GM18873 (cell line): ENCODE measurements around the gene MTFR1L.

ENCODE experiments used
- ATAC-seq: cut with Tn5 transposase; IDR thresholded peaks from one replicate; pipeline ENCODE4 v1.9.1; 2021; ENCODE audit warnings: mild to moderate bottlenecking, moderate library complexity, moderate number of reproducible peaks; ENCODE audit not compliant: unreplicated experiment, low FRiP score

The MTFR1L gene

GRCh38 chr1:25806418-25806817, 13.3 kb upstream of the MTFR1L start:
- no peak for ATAC-seq

GRCh38 chr1:25807480-25808390, 12.0 kb upstream of the MTFR1L start:
- no peak for ATAC-seq

- no peak for ATAC-seq
These were observed 11.1 kb upstream of the MTFR1L start for GRCh38 chr1:25808481-25809244.

DNA sequence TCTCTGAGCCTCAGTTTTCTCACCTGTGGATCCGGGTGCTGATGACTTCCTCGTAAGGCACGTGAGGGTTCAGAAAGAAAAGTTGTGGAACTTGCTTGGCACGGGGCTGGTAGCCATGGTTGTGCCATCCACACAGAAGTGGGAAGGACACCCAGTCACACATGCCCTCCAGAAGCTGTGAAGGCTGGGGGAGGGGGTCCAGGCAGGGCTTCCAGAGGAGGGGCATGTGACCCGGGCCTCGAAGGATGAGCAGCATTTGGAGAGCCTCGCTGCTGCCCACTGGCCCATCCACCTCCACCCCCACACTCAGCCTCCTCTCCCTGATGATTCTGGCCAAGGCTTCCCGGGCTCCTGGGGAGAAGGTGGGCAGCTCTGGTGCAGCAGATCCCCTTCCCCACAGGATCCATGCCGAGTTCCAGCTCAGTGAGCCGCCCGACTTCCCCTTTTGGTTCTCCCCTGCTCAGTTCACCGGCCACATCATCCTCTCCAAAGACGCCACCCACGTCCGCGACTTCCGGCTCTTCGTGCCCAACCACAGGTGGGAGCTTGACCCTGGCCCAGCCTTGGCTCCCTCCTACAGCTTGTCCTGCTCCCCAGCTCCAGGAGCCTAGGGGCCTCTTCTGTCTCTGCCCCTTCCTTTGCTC, 10.3 kb upstream of the MTFR1L start:
- no peak for ATAC-seq

DNA sequence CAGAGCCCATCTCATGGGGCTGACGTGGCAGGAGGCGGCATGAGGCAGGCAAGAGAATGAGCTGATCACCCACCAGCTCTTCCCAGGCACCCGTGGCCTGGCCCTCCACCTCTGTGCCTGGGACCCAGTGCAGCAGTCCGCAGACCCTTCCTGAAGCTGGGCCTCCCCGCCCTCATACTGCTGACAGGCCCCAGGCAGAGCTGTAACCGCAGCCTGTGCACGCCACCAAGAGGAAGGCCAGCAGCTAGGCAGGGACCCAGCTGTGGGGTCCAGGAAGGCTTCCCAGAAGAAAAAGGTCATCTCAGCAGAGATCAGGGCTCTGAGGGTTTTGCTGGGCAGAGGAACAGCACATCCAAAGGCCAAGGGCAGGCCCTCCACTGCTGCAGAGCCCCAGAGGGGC, 9.8 kb upstream of the MTFR1L start:
- no peak for ATAC-seq

GRCh38 chr1:25810341-25811299, 9.1 kb upstream of the MTFR1L start:
- ATAC-seq: no peak

DNA sequence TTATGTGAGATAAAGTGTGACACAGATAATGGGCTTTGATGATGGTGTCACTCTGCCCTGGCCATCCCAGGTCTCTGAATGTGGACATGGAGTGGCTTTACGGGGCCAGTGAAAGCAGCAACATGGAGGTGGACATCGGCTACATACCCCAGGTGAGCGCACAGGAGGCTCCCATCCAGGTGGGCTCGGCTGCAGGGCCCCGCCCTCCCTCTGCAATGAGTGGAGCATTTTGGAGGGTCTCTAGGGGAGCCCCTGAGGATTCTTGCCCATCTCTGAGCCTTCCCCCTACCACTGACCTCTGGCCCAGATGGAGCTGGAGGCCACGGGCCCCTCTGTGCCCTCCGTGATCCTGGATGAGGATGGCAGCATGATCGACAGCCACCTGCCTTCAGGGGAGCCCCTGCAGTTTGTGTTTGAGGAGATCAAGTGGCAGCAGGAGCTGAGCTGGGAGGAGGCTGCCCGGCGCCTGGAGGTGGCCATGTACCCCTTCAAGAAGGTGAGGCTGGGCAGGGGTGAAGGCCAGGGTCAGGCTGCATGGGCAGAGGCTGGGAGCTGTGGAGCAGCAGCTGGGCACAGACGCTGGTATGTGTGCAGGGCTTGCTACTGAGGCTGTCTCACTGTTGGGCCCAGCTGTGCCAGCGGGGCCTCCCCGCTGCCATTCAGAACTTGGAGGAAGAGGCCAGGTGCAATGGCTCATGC, 8.2 kb upstream of the MTFR1L start:
- no peak for ATAC-seq

- no peak for ATAC-seq
These were observed 6.6 kb upstream of the MTFR1L start for GRCh38 chr1:25813071-25813733.

GRCh38 chr1:25813734-25814471, 5.9 kb upstream of the MTFR1L start:
- ATAC-seq: no peak

GRCh38 chr1:25814549-25815087, 5.1 kb upstream of the MTFR1L start:
- ATAC-seq: no peak

DNA sequence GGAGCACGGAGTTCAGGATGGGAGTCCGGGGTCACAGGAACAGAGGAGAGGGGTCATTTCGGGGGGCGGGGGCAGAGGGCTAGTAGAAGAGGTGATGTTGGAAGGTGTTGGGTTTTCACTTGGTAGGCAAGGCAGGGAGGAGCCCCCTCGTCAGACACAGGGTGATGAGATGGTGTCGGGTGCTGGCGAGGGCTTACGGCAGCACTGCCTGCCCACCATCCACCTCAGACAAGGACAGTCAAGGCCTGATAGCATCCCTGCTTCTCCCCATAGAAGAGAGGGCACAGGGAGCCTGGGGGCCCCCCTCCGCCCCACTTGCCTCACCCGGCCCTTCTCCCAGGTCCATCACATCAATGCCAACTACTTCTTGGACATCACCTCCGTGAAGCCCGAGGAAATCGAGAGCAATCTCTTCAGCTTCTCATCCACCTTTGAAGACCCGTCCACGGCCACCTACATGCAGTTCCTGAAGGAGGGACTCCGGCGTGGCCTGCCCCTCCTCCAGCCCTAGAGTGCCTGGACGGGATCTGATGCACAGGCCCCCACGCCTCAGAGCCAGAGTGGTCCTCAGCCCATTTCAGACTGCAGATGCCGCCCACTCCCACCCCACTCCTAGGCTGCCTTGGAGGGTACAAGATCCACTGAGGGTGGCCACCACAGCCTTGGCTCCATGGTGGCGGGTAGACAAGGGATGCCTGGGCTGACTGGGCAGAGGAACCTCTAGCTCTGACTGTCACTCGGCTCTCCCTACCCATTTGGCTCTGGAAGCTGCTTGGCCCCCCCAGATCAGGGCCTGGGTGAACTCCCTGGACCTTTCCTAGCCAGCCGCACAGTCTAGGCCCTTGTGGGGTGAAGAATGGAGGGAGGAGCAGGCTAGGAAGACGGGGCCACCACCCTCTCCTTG, 4.3 kb upstream of the MTFR1L start:
- no peak for ATAC-seq

- ATAC-seq: no peak
These were observed 3.5 kb upstream of the MTFR1L start for GRCh38 chr1:25816112-25816718.

DNA sequence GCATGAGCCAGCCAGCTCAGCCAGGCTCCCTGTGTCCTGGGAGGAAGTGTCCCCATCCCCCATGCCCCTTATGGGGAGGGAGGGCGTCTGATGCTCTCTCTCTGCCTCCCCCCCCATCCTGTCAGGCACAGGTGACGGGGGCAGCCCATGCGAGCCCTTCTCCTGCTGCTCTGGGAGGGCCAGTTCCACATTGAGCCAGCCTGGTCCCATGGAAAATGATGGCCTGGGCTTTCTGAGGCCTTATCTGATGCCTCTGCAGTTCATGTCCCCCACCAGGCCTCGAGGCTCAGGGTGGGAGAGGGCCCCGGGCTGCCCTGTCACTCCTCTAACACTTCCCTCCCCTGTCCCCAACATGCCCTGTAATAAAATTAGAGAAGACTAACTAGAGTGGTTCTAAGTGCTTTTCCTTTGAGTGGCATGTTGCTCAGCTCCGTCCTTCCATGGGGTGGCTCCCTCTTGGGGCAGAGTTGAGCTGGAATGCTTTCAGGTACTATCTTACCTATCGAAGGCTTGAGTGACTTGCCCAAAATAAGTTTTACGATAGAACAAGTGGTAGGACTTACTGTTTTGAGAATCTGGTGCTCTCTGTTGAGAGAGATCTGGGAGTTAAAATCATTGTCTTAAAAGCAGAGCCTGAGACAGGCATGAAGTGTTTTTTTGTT, 1.8 kb upstream of the MTFR1L start:
- no peak for ATAC-seq

GRCh38 chr1:25818569-25818968, 1.2 kb upstream of the MTFR1L start:
- no peak for ATAC-seq

- no peak for ATAC-seq
These were observed 725 bp downstream of the MTFR1L start for GRCh38 chr1:25820247-25821111.
